GM15510 (cell line): ENCODE measurements around the gene ZBTB39.

ENCODE experiments used
- POLR2A ChIP-seq: IDR thresholded peaks from 3 replicates; pipeline ENCODE4 v1.6.1; 2011; ENCODE audit warnings: borderline replicate concordance; ENCODE audit not compliant: insufficient read length; ENCODE audit errors: extremely low read depth

ZBTB39 gene

DNA sequence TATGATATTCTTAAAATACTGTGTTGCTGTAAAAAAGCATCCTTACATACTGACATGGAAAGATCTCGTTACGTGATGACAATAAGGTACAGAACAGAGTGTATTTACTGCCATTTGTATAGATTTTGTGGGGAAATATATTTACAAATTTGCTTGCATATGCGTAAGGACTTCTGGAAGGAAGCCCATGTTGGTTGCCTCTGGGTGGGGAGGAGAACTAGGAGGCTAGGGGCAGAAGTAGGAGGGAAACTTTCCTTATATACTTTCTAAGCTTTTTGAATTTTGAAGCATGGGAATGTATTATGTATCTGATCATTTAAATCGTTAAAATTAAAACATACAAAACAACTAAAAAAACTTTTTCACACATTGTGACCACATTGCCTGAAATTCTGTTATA is 33.9 kb upstream of the ZBTB39 start:
- no peak for TF ChIP-seq POLR2A

DNA sequence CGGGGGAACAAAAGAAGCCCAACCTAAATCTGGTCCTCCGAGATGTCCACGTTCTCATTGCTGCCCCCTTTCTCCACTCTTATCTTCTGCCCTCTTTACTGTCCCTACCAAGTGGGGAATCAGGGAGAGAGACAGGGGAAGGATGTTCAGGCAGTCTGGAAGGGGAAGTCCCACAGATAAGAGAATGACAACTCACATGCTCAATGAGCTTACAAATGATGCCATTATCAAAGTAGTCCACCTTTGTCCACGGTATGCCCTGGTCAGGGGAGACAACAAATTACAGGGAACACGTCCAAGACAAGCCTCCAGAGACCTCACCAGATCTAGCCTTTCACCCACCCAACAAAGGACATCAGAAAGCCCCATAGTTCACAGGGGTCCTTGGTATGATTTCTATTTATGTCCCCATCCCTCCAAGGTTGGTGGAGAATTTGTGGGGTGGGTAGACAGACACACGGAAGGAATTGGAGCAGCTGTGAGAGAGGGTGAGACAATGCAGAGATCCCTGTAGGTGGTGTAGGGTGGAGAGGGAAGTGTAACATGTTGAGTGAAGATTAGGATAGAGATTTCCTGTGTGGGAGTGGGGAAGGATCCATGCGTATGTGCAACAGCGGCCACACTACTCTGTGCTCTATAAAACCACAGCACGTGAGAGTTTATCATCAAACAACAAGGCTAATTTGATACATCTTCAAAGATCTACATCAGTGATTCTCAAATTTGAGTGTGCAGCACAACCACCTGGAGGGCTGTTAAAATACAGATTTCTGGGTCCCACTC is 32.9 kb upstream of the ZBTB39 start:
- TF ChIP-seq POLR2A = no peak

DNA sequence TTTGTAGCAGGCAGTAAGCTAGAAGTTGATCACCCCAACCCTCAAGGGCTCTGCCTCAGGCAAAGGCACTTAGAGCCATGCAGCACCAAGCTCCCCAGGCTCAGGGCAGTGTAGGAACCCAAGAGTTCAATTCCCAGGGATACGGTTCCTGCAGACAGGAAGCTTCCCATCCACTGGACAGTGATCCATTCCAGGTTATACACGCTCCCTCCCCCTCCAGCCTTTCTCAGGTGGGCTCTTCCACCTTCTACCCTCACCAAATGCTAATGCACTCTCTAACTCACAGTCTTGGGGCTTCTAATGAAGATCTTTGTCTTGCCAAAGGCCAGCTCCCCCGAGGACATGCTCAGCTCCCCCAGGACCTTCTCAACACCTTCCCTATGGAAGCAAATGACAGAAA is 30.9 kb upstream of the ZBTB39 start:
- no peak for TF ChIP-seq POLR2A

DNA sequence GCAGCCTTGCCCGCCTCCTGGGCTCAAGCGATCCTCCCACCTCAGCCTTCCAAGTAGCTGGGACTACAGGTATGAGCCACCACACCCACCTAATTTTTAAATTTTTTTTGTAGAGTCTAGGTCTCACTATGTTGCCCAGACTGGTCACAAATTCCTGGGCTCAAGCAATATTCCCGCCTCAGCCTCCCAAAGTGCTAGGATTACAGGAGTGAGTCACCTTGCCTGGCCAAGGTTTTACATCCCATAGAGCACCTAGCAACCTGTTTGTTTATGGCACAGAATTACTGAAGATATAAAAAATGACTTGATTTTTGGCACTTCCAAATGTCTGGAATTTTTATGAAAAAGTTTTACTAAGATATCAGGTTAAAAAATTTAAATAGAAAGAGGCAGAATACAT is 27.1 kb upstream of the ZBTB39 start:
- TF ChIP-seq POLR2A = no peak

DNA sequence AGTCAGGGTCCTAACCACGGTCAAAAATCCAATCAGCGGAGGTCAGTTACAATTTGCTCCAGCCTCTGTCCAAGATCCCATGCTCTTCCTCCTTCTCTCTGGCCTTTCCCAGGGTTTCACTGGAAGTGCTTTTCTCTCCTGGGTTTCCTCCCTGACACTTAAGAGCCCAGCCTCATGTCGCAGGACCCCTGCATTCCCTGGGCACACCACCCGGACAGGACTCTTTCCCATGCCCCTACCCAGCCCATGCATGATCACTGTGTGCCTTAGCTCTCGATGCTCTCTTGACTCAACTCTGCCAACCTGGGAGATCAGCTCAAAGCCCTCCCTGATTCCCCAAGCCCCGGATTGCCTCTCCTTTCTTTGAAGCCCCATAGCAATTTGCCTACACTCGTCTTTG is 25.4 kb upstream of the ZBTB39 start:
- TF ChIP-seq POLR2A = no peak

DNA sequence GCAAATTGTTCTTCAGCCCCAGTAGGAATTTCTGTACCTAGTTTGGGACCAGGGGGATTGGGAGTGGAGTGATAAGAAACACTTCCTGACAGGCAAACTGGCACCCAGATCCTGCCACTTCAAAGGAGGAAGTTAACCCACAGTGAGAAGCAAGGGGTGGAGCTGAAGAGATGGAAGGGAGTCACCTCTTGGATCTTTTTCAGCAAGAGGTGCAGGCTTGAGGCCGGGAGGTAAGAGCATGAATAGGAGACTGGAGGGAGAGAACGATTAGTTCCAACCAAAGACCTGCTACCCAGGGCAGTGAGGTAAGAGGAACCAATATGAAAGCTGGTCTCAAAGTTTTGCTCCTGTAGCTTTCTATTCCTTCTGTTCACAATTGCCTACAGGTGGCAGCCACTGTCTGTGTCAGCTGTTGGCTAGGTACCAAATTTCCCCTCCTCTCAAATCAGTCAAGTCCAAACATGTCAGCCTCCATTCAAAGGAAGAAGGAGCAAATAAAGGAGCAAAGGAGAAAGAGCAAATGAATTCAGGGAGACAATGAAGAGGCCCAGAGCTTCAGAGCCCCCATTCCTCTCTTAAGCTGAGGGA is 24.9 kb upstream of the ZBTB39 start:
- no peak for TF ChIP-seq POLR2A

DNA sequence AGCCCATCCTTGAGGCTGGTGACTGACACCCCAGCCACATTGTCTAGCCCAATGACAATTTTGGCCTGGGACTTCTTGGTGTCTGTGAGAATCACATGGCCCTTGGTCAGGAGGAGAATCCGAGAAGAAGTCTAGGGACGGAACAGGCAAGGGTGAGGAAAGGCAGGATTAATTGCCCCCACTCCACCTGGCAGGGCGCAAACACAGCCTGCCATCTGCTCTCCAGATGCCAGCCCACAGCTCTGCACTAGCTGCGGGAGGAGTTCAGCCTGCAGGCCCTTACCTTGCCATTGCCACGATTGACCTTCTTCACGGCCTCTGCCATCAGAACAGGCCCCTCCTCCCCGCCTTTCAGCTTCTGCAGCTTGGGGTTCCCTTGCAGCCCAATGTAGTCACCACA is 23.1 kb upstream of the ZBTB39 start:
- no peak for TF ChIP-seq POLR2A

DNA sequence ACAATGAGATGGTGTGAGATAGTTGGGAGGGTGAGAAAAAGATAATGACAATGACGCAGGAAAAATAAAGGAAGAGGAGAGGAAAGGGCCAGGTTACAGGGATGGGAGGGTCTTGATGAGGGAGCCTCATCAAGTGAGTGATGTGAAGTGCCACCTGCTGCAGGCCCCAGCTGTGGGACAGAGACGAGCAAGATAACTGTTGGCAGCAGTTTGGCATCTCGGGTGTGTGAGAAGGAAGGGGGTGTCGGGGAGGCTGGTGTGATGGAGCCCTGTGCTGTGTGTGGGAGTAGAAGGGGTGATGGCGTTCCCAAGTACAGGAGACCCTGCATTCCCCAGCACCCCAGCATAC is 21.4 kb upstream of the ZBTB39 start:
- no peak for TF ChIP-seq POLR2A

DNA sequence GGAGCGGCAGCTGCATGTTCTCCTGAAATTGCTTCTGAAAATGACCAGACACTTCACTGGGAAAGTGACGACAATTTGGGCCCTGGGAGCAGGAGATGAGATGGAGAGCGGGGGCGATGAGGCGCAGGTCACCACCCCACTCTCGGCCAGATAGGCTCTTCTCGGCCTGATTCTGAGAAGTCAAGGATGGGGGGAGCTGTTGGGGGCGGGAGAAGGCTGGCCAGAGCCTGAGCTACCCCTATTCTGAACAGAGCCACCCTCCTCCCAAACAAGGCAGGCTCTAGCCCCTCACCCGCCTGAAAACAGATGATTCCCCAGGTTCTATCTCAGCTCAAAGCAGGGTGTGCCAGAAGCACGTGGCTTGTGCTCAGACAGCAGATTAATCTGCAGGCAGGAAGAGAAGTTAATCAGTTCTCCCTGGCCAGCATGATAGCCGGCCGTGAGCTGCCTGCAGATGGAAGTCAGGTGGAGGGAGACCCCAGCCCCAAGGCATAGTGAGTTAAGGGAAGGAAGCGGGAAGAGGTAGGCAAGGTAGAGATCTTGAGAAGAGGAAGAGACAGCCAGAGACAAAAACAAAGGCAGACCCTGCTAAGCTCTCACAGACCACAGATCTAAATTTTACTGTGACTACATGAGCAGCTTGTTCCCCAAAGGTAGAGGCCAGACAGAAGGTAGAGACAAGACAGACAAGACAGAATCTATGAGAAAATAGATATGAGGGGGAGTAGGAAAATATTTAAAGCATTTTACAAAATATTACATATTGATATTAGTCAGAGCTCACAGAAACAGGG is 20.9 kb upstream of the ZBTB39 start:
- TF ChIP-seq POLR2A = no peak

DNA sequence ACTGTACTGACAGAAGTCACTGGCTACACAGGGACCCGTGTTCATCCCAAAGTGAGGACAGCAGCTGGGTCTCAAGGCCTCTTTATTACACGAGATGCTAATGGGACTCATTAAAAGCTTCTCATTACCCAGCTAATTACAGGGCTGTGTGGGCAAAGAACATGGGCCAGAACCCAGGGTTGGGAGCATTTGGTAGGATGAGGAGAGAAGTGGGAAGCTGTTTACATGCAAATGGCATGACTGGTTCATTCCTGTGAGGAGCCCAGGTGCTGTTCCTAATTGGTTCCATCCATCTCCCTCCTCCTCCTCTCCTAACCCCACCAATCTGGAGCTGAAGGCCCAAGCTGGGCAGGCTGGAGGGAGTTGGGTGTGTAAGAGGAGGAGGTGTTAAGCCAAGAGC is 18.9 kb upstream of the ZBTB39 start:
- no peak for TF ChIP-seq POLR2A

DNA sequence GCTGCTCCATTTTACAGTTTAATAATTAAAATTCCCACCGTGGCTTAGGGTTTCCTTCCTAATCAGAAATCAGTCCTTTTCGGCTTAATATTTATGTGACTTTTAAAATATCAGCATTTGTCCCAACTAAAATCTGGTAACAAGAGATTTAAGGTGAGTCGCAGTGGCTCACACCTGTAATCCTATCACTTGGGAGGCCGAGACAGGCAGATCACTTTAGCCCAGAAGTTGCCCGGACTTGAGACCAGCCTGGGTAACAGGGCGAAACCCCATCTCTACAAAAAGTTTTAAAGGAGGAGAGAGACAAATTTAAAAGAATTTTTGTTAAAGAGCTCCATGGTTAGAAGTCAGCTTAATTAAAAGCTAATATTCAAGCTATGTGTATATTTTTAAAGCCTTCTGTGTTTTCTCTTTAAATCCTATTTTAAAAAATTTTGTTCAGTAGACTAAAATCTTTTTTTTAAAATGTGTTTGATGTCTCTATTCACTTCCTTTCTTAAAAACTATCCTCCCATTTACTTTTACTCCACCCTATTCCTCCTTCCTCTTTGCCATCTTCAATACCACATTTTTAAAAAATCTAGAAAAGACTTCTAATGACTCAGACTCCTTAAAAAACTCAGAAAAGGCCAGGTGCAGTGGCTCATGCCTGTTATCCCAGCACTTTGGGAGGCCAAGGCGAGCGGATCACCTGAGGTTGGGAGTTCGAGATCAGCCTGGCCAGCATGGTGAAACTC is 13.8 kb upstream of the ZBTB39 start:
- no peak for TF ChIP-seq POLR2A

DNA sequence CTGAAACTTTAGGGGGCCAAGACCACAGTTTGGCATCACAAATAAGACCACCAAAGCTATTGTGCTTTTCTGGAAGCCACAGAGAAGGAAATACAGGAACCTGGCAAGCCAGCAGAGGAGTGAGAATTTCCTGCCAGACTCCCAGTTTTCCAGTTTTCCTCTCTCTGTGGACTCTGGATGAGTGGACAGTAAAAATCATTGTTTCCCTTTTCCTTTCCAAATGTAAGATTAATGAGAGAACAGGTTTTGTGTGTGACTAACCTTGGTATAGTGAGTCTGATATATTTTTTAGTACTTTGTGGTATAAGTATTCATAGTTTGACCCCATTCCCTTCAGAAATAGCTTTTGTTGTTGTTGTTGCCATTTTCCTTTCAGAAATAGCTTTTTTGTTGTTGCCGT is 12.6 kb upstream of the ZBTB39 start:
- TF ChIP-seq POLR2A = no peak

DNA sequence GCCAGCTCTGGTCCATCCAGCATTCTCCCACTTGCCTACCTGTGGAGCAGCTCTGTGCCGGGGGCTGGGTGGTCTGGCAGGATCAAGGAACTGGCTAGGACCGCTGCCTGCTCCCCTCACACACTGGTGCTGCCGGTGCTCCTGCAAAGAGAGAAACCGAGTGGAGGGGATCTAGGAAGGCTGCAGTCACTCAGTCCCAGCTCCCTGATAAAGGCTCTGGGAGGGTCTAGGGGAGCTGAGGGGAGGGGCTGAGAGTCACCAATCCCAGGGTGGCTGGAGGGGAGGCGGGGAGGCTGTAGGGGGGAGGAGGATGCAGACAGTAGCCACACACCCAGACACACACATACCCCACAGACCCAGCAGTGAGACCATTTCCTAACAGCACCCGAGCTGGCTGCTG is 10.0 kb upstream of the ZBTB39 start, which contains the start of gene TAC3:
TAC3 (minus strand) TSS at position 182 of the 400 bp plus-strand sequence. CDS start 732 bp downstream, outside the sequence.
- no peak for TF ChIP-seq POLR2A

DNA sequence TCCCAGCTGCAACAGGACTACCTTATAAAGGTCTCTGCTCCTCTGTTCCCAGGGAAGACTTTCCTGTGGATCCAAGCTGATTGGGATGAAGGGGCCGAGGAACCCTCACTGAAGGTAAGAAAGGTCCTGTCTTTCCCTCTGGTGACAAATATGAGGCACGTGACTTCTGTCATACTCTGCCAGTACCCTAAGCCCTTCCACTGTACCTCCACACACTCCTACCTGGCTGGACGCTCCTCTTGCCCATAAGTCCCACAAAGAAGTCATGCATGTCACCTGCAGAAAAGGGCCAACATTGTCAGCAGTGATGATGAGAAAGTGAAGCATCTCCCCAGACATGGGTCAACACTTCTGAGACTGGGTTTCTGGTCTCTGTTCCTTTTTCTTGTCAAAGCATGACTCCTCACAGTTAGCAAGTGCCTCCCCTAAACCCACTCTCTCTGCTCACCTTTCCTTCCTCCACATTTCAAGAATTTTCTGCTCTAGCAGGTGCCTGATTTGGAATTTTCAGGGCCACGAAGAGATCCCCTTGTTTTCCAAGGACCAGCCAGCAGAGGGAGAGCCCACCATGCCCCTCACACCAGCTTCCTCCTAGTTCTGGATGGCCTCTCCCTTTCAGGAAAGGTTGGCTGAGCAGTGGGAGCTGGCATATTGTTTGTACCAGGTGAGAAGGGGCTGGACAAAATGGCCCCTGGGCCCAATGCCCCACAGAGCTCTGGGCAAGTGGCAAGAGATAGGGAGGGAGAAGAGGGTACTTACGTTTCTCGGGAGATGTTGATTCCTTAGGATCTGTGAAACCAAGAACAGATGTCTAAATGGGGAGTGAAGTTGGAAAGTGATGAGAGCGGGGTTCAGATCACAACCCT is 6.5 kb upstream of the ZBTB39 start:
- no peak for TF ChIP-seq POLR2A
